GM18873 (cell line): ENCODE results near the gene TMEM158.

Experiments
- ATAC-seq: cut with Tn5 transposase; IDR thresholded peaks from one replicate; pipeline ENCODE4 v1.9.1; 2021; ENCODE audit warnings: mild to moderate bottlenecking, moderate library complexity, moderate number of reproducible peaks; ENCODE audit not compliant: unreplicated experiment, low FRiP score

The TMEM158 gene

DNA sequence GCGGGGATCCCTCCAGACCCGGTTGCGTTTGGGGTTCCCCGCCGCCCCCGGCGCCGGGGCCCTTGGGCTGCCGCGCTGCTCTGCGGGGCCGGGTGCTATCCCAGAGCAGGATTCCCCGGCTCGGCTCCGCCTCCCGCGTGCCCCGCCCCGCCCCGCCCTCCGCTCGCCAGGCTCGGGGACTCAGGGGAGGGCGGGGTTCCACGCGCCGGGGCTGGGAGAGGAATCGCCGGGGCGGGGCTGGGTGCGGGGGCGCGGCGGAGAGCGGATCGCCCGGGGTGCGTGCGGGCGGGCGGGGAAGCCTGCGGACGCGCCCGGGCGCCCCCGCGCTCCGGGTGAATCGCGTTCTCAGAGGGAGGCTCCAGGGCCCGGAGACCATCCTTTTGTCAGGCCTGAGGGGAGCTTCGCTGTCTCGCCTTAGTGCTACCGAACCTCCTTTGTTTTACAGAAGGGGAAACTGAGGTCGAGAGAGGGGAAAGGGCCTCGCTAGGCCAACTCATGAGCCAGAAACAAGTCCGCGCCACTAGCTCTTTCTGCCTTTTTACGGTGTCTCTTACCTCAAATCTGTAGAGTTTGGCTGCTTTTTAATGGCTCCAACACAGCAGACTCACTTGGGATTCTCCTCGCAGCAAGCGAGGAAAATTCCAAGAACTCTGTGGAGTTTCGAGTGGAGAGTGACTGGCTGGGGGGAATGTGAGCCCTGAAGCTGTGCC is at the start of gene TMEM158:
Gene TMEM158 (minus strand): TSS at position 82 of the 710 bp plus-strand sequence. CDS start 260 bp downstream, outside the sequence.
- ATAC-seq = no peak

DNA sequence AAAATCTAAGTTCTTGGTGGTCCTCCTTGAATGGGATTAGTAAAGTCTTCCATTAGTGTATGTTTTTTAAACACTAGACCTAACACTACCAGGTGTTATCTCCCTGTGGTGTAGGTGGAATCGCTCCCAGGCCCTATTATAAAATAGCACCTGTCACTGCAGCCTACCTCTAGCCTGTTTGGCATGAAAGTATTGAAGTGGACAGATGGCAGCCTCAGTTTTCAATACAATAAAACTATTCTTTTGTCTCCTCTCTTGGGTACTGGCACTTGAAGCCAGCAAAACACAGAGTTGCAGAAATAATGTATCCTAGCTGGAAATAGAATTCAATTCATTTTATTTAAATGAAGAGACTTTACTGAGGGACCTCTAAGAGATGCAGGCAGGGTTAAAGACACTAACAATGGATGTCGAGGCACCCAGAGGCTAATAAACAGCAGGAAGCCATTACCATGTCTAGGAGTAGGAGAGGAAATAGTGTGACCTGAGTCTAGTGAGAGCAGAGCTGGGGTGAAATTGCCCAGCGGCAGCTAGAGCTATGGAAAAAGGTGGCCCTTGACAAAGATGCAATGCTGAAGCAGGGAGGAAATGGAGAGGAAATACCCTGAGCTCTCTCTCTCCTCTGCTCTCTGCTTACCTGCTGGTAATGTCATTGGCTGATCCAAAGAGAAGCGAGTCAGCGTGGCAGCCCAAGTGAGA is 49.1 kb upstream of the TMEM158 start:
- ATAC-seq = no peak

DNA sequence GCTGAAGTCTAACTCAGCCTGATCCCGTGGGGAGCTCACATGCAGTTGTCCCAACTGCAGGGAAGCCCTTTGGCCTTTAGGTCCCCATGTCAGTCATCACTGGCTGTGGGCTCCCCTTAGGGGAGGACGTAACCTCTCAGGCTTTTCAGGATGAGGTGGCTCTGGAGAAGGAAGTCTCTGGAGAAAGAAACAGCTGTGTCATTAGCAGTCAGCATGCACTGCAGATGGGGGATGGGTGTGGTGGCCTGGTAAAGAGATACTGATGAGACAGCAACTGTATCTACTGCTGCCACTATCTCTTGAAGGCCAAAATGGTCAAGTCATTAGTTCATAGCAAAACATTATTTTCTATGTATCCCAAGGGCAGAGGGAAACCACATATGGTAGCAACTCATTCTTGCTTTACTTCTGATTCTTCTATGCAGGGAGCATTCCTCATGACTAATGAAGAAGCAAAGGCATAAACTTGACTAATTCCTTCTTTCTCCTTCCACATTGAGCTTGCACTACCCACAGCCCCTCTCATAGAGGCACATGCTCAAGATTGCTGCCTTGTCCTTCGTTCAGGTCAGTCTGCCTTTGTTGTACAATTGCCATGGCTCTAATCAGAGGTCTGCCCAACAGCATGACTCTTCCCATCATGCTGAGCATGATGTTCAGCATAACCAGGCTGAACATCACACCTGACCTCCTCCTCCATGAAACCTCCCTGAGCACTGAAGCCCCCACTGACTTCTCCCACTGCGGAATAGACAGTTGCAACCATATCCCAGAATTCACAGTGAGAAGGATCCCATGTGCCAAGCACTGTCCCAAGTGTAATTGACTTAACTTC is 47.8 kb upstream of the TMEM158 start:
- ATAC-seq = no peak

DNA sequence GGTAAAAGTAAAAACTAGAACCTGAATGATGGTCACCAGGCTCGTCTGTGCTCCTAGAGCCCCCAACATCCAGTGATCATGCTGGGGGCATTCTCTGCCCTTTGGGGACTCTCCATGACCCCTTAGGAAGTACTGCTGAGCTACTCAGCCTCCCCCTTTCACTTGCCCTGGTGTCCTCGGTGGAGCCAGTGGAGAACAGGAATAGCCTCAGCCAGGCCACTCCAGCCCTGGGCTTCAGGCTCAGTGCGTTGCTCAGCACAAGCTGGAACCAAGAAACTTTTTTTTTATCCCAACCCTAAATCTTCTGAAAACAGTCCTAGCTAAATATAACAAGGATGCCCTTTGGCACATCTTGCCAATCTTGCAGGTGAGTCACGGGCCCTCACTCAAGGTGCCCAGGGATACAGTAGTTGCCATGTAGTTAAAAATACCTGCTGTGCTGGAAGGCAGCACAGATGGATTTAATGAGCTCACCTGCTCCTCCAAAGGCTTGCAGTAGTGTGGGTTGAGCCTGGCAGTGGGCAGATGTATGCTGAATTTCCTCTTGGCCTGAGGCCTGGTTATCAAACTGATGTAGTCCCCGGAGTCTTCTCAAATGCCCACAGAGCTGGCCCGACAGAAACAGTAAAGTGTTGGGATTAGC is 46.9 kb upstream of the TMEM158 start:
- ATAC-seq = no peak

DNA sequence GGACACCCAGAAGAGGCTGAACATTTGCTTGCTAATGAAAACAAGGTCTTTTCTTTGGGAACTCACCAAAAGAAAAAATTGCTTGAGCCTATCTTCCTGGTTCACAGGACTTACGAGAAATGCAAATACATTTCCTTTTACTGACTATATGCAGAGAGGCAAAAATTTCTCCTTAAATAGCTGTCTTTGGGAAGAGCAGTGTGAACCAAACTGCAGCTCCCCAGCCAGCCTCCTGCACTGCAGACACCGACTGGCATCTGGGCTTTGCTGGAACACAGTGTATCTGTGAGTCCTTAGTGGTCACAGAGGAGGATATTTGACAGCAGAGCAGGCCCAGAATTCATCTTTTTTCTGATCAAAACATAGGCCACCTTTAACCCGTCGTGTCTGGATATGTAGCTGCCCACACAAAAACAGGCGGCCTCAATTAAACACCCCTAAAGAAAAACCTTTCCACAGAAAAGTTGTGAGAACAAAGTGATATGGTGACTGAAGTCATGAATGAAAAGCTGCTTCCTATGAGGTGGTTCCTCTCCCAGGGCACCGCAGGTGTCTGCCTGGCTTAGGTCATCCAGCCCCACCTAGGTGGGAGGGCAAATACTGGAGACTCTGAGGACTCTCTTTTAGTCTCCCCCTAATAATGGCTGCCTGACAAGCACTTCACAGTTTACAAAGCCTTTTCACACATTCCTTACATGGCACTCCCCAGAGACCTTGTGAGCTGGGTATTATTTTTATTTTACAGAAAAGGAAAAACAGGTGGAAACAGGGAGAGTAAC is 46.1 kb upstream of the TMEM158 start:
- ATAC-seq = no peak

DNA sequence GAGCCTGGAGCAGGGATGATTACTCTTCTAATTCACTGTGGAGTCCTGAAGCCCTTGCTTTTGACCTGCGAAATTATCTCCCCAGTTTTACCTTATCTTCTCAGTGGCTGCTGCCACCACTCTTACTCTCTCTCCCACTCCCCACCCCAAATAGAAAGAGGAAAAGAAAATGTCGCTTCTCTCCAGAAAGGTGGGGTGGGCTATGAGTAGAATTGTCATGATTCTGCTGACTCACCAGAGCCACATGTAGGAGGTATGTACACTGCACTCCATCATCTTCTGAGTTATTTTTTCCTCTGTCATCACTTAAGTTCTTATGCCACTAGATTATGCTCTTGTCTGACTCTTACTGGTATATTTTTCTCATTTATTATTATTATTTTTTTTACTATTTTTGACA is 43.9 kb upstream of the TMEM158 start:
- no peak for ATAC-seq

DNA sequence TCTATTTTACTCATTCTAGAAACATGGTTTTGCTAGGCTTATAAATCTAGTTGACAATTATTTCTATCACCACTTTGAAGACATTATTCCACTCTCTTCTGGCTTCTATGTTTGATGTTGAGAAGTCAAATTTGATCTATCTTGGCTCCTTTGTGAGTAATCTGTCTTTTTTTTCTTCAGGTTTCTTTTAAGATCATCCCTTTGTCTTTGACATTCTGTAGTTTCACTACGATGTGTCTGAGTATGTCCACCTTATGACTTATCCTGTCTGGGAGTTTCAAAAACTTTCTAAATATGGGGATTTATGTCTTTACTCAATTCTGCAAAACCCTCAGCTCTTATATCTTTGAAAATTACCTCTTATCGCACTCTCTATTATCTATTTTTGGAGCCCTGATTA is 41.0 kb upstream of the TMEM158 start:
- ATAC-seq = no peak

DNA sequence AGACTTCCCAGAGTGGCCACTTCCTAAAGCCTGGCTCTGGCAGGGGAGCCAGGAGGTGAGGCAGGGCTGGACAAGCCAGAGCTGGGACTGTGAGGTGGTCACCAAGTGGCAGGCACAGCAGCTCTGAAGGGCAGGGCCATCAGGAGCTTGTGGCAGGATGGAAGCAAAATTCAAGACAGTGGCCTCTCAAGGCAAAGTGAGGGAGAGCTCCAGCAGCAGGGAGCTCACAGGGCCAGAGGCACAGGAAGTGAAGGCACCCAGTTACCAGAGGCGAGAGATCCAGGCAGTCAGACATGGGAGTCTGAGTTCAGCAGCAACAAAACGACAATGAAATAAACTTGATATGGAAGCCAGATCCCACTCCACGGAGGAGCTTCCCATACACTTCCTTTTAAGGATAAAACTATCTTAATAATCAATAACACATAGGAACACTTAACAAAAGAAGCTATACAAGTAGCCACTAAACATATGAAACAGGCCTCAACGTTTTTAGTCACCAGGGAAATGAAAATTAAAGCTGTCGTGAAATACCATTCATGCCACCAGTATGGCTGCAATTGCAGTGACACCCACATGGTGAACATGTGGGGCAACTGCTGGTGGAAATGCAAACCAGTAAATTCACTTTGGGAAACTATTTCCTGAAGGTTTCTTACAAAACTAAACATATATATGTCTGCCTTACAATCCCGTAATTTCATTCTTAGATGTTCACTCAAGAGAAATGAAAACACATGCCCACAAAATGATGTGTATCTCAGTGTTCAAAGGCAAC is 35.4 kb upstream of the TMEM158 start:
- no peak for ATAC-seq

DNA sequence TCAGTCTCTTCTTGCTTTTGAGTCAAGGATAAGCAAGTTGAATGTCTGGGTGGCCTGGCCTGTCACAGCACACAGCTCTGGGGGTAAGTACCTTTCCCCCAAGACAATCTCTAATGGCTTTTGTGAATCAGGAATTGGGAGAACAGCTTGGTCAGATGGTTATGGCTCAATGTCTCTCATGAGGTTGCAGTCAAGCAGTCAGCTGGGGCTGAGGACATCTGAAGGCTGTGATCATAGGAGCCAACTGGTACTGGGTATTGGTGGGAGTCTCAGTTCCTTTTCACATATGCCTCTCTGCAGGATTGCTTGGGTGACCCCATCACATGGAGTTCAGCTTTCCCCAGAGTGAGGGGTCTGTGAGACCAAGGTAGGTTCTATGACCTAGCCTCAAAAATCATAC is 33.0 kb upstream of the TMEM158 start:
- no peak for ATAC-seq

DNA sequence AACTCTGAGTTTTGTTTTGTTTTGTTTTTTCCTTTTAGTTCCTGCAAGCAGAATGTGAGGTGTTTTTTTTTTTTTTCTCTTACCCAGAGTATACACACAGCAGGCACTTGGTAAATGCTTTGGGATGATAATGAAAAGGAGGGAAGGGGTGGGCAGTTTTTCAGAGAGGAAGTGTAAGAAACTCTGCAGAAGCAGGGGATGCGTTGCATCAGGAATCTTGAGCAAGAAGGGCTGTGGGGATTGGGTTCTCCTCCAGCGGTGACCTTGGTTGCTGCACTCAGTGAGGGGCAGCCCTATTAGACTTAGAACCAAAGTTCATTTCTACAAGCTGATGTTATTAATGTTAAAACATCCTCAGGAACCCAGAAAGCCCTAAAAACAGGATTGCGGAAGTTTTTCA is 32.2 kb upstream of the TMEM158 start:
- ATAC-seq = no peak

DNA sequence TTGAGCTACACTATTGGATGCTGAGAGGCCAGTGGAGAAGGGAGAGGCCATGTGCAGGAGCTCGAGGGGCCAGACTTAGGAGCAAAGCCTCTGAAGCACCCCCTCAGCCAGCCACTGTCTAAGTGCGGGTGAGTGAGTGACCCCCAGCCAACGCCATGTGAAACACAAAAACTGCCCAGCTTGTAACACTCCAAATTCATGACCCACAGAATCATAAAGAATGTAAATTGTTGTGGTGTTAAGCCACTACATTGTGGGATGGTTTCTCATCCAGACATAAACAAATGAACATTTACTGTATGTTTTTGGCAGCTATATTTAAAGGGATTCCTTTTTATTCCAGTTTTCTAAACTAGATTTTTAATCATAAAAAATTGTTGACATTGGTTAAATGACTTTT is 27.2 kb upstream of the TMEM158 start:
- ATAC-seq = no peak

DNA sequence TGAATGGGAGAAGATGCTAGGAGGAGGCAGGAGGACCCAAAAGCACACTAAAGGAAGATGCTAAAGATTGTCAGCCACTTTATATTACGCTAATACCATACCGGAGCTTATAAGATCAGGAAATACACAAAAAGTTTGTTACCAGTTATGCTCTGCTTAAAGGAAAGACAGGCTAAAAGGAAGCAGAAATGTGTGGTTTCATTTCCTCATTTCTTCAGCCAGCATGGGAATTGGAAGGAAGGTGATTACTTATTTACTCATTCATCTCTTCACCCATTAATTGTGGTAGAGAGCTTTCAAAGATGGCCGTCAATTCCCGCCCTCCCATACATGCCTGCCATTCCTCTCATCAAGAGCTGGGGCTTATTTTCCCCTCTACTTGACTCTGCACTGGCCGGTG is 26.7 kb upstream of the TMEM158 start:
- ATAC-seq = no peak

DNA sequence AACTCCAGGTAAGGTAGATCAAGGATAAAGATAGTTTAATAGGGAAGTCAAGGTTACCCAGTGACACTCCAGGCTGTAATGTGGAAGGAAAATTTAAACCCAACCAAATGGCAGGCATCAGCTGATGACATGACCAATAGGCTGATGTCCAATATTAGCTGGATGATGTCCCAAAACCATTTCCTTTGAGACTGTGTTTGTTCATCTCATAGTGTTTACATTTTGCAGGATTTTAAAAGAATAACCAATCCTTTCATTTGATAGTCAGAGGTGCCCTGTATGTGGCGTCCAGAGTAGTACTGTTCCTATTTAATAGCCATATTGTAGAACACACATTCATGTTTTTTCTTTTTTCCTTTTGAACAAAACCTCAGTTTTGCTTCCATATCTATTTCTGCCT is 23.3 kb upstream of the TMEM158 start:
- no peak for ATAC-seq

DNA sequence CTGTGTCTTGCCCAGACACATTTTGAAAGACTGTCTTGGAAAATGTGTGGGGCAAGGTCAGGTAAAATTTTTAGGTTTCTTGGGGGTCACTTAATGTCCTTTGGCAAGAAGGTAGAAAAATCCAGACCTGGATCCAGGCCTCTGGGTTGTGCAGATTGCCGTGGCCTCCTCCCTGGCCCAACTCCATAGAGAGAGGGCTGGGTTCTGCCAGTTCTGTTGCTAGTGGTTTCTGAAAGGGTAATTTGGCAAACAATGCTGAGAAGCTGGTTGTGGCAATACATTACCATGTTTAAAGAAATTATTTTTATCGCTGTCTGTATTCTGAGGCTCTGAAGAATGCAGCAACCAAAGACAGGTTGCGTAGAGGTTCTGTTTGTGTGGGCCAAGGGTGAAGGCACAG is 20.2 kb upstream of the TMEM158 start:
- no peak for ATAC-seq

DNA sequence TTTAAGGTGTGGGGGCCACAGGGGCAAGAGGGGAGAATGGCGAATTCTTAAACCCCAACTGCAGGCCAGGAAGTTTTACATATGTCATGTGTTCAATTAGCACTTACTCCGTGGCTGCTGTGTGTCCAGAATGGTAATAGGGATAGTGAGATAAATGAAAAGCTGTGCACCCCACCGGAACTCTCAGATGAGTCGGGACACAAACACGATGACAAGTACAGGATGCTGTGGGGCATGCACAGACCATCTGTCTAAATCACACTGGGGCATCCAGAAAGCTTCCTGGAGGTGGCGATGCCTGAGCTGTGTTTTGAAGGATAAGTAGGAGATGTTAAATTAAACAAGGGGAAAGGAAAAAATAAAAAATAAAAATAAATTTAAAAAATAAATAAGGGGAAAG is 18.3 kb upstream of the TMEM158 start:
- ATAC-seq = no peak

DNA sequence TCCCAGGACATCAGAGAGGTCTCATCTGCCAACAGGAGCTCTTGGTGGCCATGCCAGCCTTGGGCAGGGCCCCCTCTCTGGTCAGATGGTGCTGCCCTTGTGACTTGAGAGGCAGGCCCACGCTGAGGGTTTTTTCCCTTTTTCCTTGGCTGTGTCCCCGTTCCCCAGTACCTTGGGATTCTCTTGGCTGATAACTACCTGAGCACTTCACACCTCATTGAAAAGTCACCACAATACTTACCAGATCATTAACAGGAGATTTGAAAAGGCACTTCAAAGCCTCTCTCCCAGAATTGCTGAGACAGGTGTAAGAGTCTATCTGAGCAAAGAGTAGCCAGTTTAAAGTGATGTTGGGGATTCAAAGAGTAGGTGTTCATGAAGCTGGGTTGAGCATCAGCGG is 15.1 kb upstream of the TMEM158 start:
- ATAC-seq = no peak

DNA sequence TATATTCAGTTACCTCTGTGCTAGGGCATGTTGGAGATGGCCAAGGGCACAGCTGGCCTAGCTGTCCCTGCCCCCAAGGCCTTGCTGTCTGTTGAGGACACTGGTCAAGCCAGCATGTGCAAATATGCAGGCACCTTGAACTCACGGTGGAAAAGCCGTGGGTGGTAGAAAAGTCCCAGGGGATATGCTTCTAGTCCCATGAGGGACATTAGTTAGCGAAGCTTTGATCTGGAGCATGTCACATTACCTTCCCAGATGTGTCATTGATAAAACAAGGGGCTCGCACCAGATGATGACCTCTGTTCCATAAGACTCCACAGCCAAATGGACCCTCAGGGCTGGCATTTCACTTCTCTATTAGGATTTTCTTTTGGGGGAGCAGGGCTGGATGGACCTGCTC is 14.2 kb upstream of the TMEM158 start:
- no peak for ATAC-seq

DNA sequence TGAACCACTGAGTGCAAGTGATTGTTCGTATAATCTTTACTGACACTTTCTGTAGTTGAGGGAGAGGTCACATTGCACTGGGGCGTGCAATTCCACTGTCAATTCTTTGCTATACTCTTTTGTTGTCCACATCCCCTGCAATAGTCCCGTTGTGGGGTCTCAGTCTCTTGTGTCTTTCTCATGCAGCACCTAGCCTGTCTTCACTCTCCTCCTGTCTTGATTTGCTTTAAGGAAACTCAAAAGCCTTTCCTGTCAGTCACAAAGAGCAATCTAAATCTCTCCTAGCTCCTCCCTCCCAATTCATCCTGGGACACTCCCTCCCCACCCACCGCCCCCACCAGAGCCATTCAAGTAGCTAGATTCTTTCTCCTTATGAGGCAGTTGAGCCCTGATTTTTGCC is 13.2 kb upstream of the TMEM158 start:
- ATAC-seq = no peak

DNA sequence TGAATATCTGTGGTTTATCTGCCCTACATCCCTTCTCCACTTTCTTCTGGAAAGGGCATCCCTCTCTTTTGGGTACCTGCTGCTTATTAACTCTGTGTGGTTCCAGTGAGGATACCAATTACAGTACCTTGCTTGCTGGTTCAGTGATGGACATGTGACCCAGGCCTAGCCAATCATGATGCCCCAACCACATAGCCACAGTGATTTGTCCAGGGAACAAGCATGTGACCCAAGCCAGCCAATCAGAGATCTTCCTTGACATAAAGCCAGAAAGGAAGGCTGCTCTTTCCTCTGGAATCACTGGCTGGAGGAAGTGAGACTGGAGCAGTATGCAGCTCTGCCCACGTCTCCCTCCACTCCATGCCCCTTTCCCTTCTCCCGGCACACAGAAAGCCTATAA is 10.9 kb upstream of the TMEM158 start:
- no peak for ATAC-seq
